ENCODE results near the gene TBC1D10B.
"Not testable (repeated sequence)": the region's sequence is repeated elsewhere in the genome, so short reads cannot be mapped to it uniquely, and the experiment has no call there.

GRCh38 chr16:30310937-30311336 lies 59.4 kb downstream of the TBC1D10B start:
- TF ChIP-seq CTCF (IDR thresholded peaks at IDR 0.05); EZH2 (IDR thresholded peaks at IDR 0.05; ENCODE audit: borderline replicate concordance, insufficient read depth, low read depth, low read length, poor library complexity, severe bottlenecking): not testable (repeated sequence)
